Stimulated activated CD4-positive, alpha-beta T cell treated with anti-CD3 and anti-CD28 coated beads, Interleukin-1b, Interleukin-23, amount 100 ng/mL, for 4 hours (primary cell): Measurements from ENCODE around the gene SYTL2.
A peak's percentile ranks its signal among the peaks of the same experiment; 100 is the strongest.
"Not testable (repeated sequence)": the region's sequence is repeated elsewhere in the genome, so short reads cannot be mapped to it uniquely, and the experiment has no call there.

Experiments used
- DNase-seq, 2 donors: peaks; one replicate each; pipeline ENCODE4 v3.0.0-alpha.2; 2020; ENCODE audit warnings: low read depth in 2 of 2

Gene SYTL2

DNA sequence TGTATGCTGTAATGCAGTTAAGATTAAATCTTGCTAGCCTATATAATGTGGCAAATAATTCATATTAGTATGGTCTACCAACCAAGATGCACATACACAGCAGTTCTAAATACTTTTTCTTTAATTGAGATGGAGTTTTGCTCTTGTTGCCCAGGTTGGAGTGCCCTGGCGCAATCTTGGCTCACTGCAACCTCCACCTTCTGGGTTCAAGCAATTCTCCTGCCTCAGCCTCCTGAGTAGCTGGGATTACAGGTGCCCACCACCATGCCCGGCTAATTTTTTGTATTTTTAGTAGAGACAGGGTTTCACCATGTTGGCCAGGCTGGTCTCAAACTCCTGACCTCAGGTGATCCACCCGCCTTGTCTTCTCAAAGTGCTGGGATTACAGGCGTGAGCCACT lies 156.6 kb downstream of the SYTL2 start:
- not testable (repeated sequence) for DNase-seq

DNA sequence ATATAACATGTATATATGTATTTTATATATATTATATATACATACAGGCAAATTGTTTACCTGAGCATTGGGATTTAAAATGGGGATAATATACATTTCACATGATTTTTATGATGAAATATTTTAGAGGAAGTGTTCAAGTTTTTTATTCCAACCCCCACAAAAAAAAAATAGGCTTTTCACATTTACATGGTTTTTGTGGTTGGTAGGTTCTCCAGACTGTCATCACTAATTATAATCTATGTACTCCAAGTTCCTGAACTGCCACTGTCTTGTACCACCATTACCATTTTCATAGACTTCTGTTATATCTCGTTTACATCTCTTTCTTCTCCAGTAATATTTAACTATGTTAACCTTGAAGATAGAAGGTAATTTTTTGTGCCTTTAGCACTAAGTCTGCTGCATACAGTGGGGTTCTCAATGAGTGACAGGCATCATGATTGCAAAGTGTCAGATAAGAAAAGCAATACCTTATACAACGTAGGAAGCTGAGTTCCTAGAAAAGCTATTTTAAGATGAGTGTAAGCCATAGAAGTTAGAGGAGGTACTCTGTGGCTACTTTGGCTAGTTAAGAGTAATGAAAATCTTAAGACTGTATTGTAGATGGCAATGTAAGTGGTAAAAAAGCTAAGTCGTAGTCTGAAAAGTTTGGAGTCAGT lies 158.0 kb downstream of the SYTL2 start:
- DNase-seq, result no peak

DNA sequence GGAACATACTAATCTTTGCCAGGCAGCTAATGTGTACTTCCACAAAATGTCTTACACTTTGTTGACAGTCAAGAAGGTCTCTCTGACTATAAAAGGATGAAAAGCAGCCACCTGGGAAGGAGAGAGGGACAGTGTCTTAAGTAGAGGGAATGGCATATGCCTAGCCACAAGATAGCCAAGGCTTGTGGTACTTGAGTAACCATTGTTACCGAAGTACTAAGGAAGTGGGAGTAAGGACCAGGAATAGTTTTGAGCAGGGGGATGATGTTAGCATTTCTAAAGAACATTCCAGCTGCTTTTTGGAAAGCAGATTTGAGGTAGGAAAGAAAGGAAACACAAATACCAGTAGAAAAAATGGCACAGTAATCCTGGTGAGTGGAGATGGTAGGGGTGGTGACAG lies 159.8 kb downstream of the SYTL2 start:
- no peak for DNase-seq

DNA sequence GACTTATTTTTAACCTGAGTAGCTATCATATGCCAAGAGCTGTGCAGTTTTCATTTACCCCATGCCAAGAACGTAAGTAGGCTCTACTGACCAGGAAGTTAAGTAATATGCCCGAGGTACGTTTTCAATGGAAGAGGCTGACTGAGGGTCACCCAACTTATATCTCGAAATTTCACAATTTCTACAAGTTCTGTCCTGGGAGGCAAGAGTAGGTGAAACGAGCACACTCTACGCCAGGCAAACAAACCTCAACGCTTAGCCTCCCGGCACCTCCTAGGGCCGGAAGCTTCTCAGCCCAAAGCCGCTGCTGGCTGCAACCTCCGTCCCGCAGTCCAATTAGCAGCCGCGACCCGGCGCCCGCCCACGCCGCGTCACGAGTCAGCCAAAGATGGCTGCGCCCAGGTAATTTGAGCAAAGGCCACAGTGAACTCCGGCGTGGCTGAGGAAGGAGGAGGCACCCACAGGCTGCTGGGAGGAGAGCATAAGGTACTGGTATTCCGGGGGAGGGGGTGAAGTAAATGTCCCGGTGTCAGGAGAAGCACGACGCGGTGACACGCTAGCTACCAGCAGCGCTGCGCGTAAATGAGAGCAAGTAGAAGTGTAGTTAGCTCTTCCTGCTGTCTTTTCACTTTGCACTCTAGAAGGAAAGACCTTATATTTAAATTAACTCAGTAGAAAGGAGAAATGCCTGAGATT lies 163.2 kb downstream of the SYTL2 start, which contains the start of gene TMEM126A:
TMEM126A (plus strand) TSS at position 364 of the 696 bp plus-strand sequence. CDS start 2,289 bp downstream, outside the sequence.
- peak; percentile 84 to 91 for DNase-seq

DNA sequence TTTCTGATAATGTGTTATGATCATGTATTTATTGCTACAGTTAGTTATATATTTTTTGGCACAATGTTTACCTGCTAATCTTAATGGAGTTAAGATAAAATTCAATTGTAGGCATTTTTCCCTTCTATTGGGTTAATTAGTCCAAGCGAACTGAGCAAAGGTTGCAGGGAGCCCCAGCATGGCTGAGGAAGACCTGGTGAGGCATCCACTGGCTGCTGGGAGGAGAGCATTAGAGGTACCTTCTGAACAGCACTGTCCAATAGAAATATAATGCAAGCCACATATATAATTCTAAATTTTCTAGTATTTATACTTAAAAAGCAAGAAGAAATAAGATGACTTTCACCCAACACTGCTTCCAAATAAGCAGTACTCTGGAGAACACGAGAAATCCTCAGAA lies 163.9 kb downstream of the SYTL2 start:
- no peak for DNase-seq
